ENCODE data around the gene SPDYC.

SPDYC gene

GRCh38 chr11:65185171-65185570 lies 15.1 kb downstream of the SPDYC start:
- Histone ChIP-seq H3K4me1 (ENCODE audit: insufficient read depth, poor library complexity, severe bottlenecking) (peaks cover 6% of the 10 kb centered on the region), H3K27ac (ENCODE audit: poor library complexity, severe bottlenecking) (no peak overlapping the region), H3K9me3 (ENCODE audit: severe bottlenecking) (no peaks in the 10 kb centered on the region), H3K36me3 (ENCODE audit: low read depth) (peaks cover 70% of the 10 kb centered on the region), H3K4me3 (ENCODE audit: severe bottlenecking) (no peak overlapping the region), H3K27me3 (ENCODE audit: insufficient read depth, poor library complexity, severe bottlenecking) (no peaks in the 10 kb centered on the region)
- ATAC-seq (ENCODE audit: low read depth), result no peak
- TF ChIP-seq CTCF (IDR thresholded peaks at IDR 0.05; ENCODE audit: poor library complexity, severe bottlenecking), result no peak
- DNase-seq (ENCODE audit: low spot score), result peak; percentile 13

GRCh38 chr11:65185869-65186341 lies 15.9 kb downstream of the SPDYC start:
- ATAC-seq (ENCODE audit: low read depth) (no peak), DNase-seq (ENCODE audit: low spot score) (peak; percentile 40)
- no peak for TF ChIP-seq CTCF (IDR thresholded peaks at IDR 0.05; ENCODE audit: poor library complexity, severe bottlenecking)
- Histone ChIP-seq H3K36me3 (ENCODE audit: low read depth) (peaks cover 77% of the 10 kb centered on the region), H3K4me3 (ENCODE audit: severe bottlenecking) (no peak overlapping the region), H3K9me3 (ENCODE audit: severe bottlenecking) (no peaks in the 10 kb centered on the region), H3K27ac (ENCODE audit: poor library complexity, severe bottlenecking) (no peak overlapping the region), H3K27me3 (ENCODE audit: insufficient read depth, poor library complexity, severe bottlenecking) (no peaks in the 10 kb centered on the region), H3K4me1 (ENCODE audit: insufficient read depth, poor library complexity, severe bottlenecking) (peaks cover 6% of the 10 kb centered on the region)

- Histone ChIP-seq H3K27ac (ENCODE audit: poor library complexity, severe bottlenecking) (no peak overlapping the region), H3K27me3 (ENCODE audit: insufficient read depth, poor library complexity, severe bottlenecking) (no peaks in the 10 kb centered on the region), H3K9me3 (ENCODE audit: severe bottlenecking) (no peaks in the 10 kb centered on the region), H3K4me1 (ENCODE audit: insufficient read depth, poor library complexity, severe bottlenecking) (peaks cover 6% of the 10 kb centered on the region), H3K4me3 (ENCODE audit: severe bottlenecking) (no peak overlapping the region), H3K36me3 (ENCODE audit: low read depth) (peaks cover 85% of the 10 kb centered on the region)
- DNase-seq (ENCODE audit: low spot score) (peak; percentile 53), ATAC-seq (ENCODE audit: low read depth) (no peak)
- no peak for TF ChIP-seq CTCF (IDR thresholded peaks at IDR 0.05; ENCODE audit: poor library complexity, severe bottlenecking)
Observed at GRCh38 chr11:65186701-65187100, 16.7 kb downstream of the SPDYC start.

GRCh38 chr11:65187146-65187675 lies 17.2 kb downstream of the SPDYC start:
- Histone ChIP-seq H3K27ac (ENCODE audit: poor library complexity, severe bottlenecking) (no peak overlapping the region), H3K36me3 (ENCODE audit: low read depth) (peaks cover 90% of the 10 kb centered on the region), H3K4me3 (ENCODE audit: severe bottlenecking) (no peak overlapping the region), H3K4me1 (ENCODE audit: insufficient read depth, poor library complexity, severe bottlenecking) (peaks cover 6% of the 10 kb centered on the region), H3K9me3 (ENCODE audit: severe bottlenecking) (no peaks in the 10 kb centered on the region), H3K27me3 (ENCODE audit: insufficient read depth, poor library complexity, severe bottlenecking) (no peaks in the 10 kb centered on the region)
- DNase-seq (ENCODE audit: low spot score) (peak; percentile 9), ATAC-seq (ENCODE audit: low read depth) (no peak)
- TF ChIP-seq CTCF (IDR thresholded peaks at IDR 0.05; ENCODE audit: poor library complexity, severe bottlenecking), result no peak

- Histone ChIP-seq H3K27ac (ENCODE audit: poor library complexity, severe bottlenecking) (no peak overlapping the region), H3K4me3 (ENCODE audit: severe bottlenecking) (no peak overlapping the region), H3K9me3 (ENCODE audit: severe bottlenecking) (no peaks in the 10 kb centered on the region), H3K36me3 (ENCODE audit: low read depth) (peaks cover 96% of the 10 kb centered on the region), H3K27me3 (ENCODE audit: insufficient read depth, poor library complexity, severe bottlenecking) (no peaks in the 10 kb centered on the region), H3K4me1 (ENCODE audit: insufficient read depth, poor library complexity, severe bottlenecking) (peaks cover 6% of the 10 kb centered on the region)
- TF ChIP-seq CTCF (IDR thresholded peaks at IDR 0.05; ENCODE audit: poor library complexity, severe bottlenecking), result no peak
- DNase-seq (ENCODE audit: low spot score) (peak; percentile 52), ATAC-seq (ENCODE audit: low read depth) (no peak)
Observed at GRCh38 chr11:65187971-65188461, 18.0 kb downstream of the SPDYC start.
